Sigmoid colon (tissue), 4 donors: ENCODE data around the gene PPM1K.

ENCODE experiments used
- EP300 ChIP-seq, 4 donors: sonication (generic); formaldehyde crosslinking; IDR thresholded peaks; one replicate each; pipeline ENCODE4 v1.6.1; 2017; ENCODE audit warnings: antibody characterized with exemption in 4 of 4
- POLR2A ChIP-seq, 2 donors: fragments of 450-650 bp; IDR thresholded peaks; one replicate each; pipeline ENCODE4 v1.6.1; 2016; ENCODE audit warnings: antibody characterized with exemption in 2 of 2, mild to moderate bottlenecking in 2 of 2, moderate library complexity in 2 of 2
- POLR2AphosphoS5 ChIP-seq, 4 donors: sonication (generic); formaldehyde crosslinking; IDR thresholded peaks; one replicate each; pipeline ENCODE4 v1.6.1; 2017; ENCODE audit warnings: antibody characterized with exemption in 4 of 4
- TF ChIP-seq, protein P1 (sequence below), 4 experiments: fragments of 450-650 bp in 3 of 4; fragments of 200-600 bp in 1 of 4; IDR thresholded peaks; one replicate each; pipeline ENCODE4 v1.5.1; 2016 to 2019; ENCODE audit warnings: antibody characterized with exemption in 4 of 4, mild to moderate bottlenecking in 3 of 4, moderate library complexity in 2 of 4

DNA sequence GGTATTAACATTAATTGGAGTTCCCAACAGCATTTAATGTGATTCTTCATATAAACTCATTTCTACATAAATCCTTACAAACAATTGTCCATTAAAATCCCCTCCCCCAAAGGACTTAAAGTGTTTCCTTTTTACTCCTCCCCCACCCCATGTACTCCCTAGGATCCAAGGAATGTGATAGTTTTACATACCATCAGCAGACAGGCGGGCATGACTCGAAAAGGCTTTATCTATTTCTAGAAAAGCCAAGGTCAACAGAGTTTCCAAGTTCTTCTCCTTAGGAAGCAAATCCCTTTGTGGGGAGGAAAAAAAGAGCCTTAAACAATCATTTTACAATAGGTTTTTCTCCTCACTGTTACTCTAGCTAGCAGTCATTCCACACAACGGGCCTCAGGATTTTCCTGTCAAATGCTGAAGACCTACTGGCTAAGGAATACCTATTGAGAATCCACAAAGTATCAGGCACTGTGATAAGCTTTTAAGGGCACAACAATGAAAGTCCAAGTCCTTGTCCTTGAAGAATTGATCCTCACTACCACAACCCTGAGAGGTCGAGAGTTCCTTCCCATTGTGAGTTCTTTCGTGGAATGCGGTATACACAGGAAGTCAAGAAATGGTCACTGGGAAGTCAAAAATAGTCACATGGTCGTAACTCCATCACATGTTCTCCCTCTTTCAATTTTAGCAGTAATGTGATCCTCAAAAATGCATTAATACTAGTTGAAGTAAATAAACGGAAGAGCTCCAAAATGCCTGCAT, 7.2 kb downstream of the PPM1K start:
- TF ChIP-seq, protein P1, sequence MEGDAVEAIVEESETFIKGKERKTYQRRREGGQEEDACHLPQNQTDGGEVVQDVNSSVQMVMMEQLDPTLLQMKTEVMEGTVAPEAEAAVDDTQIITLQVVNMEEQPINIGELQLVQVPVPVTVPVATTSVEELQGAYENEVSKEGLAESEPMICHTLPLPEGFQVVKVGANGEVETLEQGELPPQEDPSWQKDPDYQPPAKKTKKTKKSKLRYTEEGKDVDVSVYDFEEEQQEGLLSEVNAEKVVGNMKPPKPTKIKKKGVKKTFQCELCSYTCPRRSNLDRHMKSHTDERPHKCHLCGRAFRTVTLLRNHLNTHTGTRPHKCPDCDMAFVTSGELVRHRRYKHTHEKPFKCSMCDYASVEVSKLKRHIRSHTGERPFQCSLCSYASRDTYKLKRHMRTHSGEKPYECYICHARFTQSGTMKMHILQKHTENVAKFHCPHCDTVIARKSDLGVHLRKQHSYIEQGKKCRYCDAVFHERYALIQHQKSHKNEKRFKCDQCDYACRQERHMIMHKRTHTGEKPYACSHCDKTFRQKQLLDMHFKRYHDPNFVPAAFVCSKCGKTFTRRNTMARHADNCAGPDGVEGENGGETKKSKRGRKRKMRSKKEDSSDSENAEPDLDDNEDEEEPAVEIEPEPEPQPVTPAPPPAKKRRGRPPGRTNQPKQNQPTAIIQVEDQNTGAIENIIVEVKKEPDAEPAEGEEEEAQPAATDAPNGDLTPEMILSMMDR (IDR thresholded peaks at IDR 0.05), result no peak
- TF ChIP-seq POLR2A (IDR thresholded peaks at IDR 0.05), result no peak
- no peak for TF ChIP-seq EP300 (IDR thresholded peaks at IDR 0.05)
- TF ChIP-seq POLR2AphosphoS5 (IDR thresholded peaks at IDR 0.05), result no peak
